Mesothelial cell of epicardium (in vitro differentiated cells): ENCODE measurements around the gene CYB5B. TPM values are rescaled to one million over a fixed set of nuclear protein-coding genes. Genes with fewer than 3 reads are reported as not detected.
"Not testable (repeated sequence)": the region's sequence is repeated elsewhere in the genome, so short reads cannot be mapped to it uniquely, and the experiment has no call there.

Experiments
- DNase-seq, 2 experiments: peaks; one replicate each; pipeline ENCODE4 v3.0.0; 2021; ENCODE audit warnings: low spot score in 2 of 2; ENCODE audit not compliant: unreplicated experiment in 2 of 2
- H3K27ac Mint-ChIP-seq: 2 replicates; pipeline ENCODE4 v1.8.0; 2021; ENCODE audit warnings: mixed read lengths
- H3K27me3 Mint-ChIP-seq: 2 replicates; pipeline ENCODE4 v1.8.0; 2021; ENCODE audit warnings: low read depth, mixed read lengths
- H3K36me3 Mint-ChIP-seq: 2 replicates; pipeline ENCODE4 v1.8.0; 2021; ENCODE audit warnings: mixed read lengths
- H3K4me1 Mint-ChIP-seq: 2 replicates; pipeline ENCODE4 v1.8.0; 2021; ENCODE audit warnings: mixed read lengths
- H3K4me3 Mint-ChIP-seq: 2 replicates; pipeline ENCODE4 v1.8.0; 2021; ENCODE audit warnings: mild to moderate bottlenecking, moderate library complexity, mixed read lengths
- H3K9me3 Mint-ChIP-seq: 2 replicates; pipeline ENCODE4 v1.8.0; 2021; ENCODE audit warnings: mixed read lengths
- CTCF ChIP-seq: fragments of 200-600 bp; sonication (generic); IDR thresholded peaks from one replicate; pipeline ENCODE4 v1.5.0; 2021; ENCODE audit warnings: antibody characterized with exemption; ENCODE audit not compliant: unreplicated experiment
- total RNA-seq: library from RNA; stranded (reverse); gene quantifications from 3 replicates; pipeline ENCODE4 v1.2.1, GENCODE V29; 2021

CYB5B gene
- total RNA-seq, 1 donor from 2014 or later, result 101 TPM

- Mint-ChIP-seq H3K9me3 (no peaks in the 10 kb centered on the region), H3K4me3 (no peak overlapping the region), H3K27me3 (no peaks in the 10 kb centered on the region), H3K27ac (peak overlapping the region; percentile 53), H3K36me3 (no peaks in the 10 kb centered on the region), H3K4me1 (peaks cover 11% of the 10 kb centered on the region)
- no peak for DNase-seq
- TF ChIP-seq CTCF, result no peak
Measured at GRCh38 chr16:69417520-69418199, 6.8 kb upstream of the CYB5B start.

- Mint-ChIP-seq H3K9me3 (no peaks in the 10 kb centered on the region), H3K4me1 (peaks cover 14% of the 10 kb centered on the region)
Measured at GRCh38 chr16:69419956-69420355, 4.5 kb upstream of the CYB5B start.

GRCh38 chr16:69423189-69423588 is 1.2 kb upstream of the CYB5B start:
- no peak for DNase-seq
- Mint-ChIP-seq H3K27ac (no peak overlapping the region), H3K9me3 (no peaks in the 10 kb centered on the region), H3K27me3 (no peaks in the 10 kb centered on the region), H3K36me3 (peaks cover 6% of the 10 kb centered on the region), H3K4me3 (peak overlapping the region; percentile 41), H3K4me1 (peaks cover 14% of the 10 kb centered on the region)
- TF ChIP-seq CTCF, result no peak

More at GRCh38 chr16:69419956-69420355, 4.5 kb upstream of the CYB5B start:
- no peaks in the 10 kb centered on the region for H3K36me3 Mint-ChIP-seq
- H3K27me3 Mint-ChIP-seq, result no peaks in the 10 kb centered on the region
- DNase-seq, result no peak
- TF ChIP-seq CTCF, result no peak
- no peak overlapping the region for H3K4me3 Mint-ChIP-seq
- H3K27ac Mint-ChIP-seq, result no peak overlapping the region

GRCh38 chr16:69424935-69425784 is 741 bp downstream of the CYB5B start:
- H3K27me3 Mint-ChIP-seq, result no peaks in the 10 kb centered on the region

GRCh38 chr16:69428652-69429051 is 4.2 kb downstream of the CYB5B start:
- peaks cover 7% of the 10 kb centered on the region for H3K9me3 Mint-ChIP-seq
- H3K4me3 Mint-ChIP-seq, result no peak overlapping the region
- H3K27me3 Mint-ChIP-seq, result no peaks in the 10 kb centered on the region
- peaks cover 17% of the 10 kb centered on the region for H3K4me1 Mint-ChIP-seq
- DNase-seq, result no peak
- no peak overlapping the region for H3K27ac Mint-ChIP-seq
- peaks cover 36% of the 10 kb centered on the region for H3K36me3 Mint-ChIP-seq
- TF ChIP-seq CTCF, result no peak

More at GRCh38 chr16:69424935-69425784, 741 bp downstream of the CYB5B start:
- H3K36me3 Mint-ChIP-seq, result peaks cover 22% of the 10 kb centered on the region
- DNase-seq, result no peak
- peak overlapping the region; percentile 97 for H3K4me3 Mint-ChIP-seq
- H3K27ac Mint-ChIP-seq, result peak overlapping the region; percentile 98
- peaks cover 12% of the 10 kb centered on the region for H3K4me1 Mint-ChIP-seq
- H3K9me3 Mint-ChIP-seq, result peaks cover 7% of the 10 kb centered on the region
- TF ChIP-seq CTCF, result no peak

DNA sequence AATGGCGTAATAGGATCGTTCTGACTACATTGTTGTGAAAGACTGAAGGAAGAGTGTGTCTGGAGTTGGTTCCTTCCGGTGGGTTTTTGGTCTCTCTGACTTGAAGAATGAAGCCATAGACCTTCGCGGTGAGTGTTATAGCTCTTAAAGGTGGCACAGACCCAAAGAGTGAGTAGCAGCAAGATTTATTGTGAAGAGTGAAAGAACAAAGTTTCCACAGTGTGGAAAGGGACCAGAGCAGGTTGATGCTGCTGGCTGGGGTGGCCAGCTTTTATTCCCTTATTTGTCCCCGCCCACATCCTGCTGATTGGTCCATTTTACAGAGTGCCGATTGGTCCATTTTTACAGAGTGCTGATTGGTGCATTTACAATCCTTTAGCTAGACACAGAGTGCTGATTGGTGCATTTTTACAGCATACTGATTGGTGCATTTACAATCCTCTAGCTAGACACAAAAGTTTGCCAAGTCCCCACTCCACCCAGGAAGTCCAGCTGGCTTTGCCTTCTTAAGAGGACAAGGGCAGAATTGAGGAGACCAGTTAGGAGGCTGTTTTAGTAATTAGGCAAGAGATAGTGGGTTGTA is 4.7 kb downstream of the CYB5B start:
- DNase-seq, H3K27ac Mint-ChIP-seq, H3K4me3 Mint-ChIP-seq, H3K27me3 Mint-ChIP-seq, H3K9me3 Mint-ChIP-seq: not testable (repeated sequence)
- H3K36me3 Mint-ChIP-seq, result peaks cover 38% of the 10 kb centered on the region
- H3K4me1 Mint-ChIP-seq, result peaks cover 19% of the 10 kb centered on the region
